HEK293 (cell line): ENCODE data around the gene KIF12.
A peak's percentile ranks its signal among the peaks of the same experiment; 100 is the strongest.

Experiments used
- CTCF ChIA-PET: fragments of 350-600 bp; formaldehyde crosslinking; extraction: SDS; loops from one replicate; lab custom pipeline; 2021; ENCODE audit warnings: antibody characterized with exemption; lab: Yijun Ruan, JAX
- POLR2A ChIA-PET: fragments of 300-600 bp; formaldehyde crosslinking; extraction: SDS; loops from one replicate; lab custom pipeline; 2020; ENCODE audit warnings: antibody characterized with exemption, inconsistent platforms; lab: Yijun Ruan, JAX
- H3K27ac ChIP-seq: fragments of 200-500 bp; sonication (Bioruptor generic); 2 replicates; pipeline ENCODE4 v1.5.1; 2014; ENCODE audit warnings: low read depth, low read length, control low read depth, inconsistent platforms; ENCODE audit errors: extremely low read depth
- H3K36me3 ChIP-seq, 2 experiments: fragments of 200-500 bp in 1 of 2; sonication (Bioruptor generic) in 1 of 2; 1 replicate in 1 of 2; 2 replicates in 1 of 2; pipeline ENCODE4 v1.5.1; 2014 to 2017; ENCODE audit warnings: inconsistent platforms in 2 of 2, low read length in 2 of 2; ENCODE audit not compliant: control insufficient read depth in 2 of 2, insufficient read depth in 1 of 2
- H3K4me1 ChIP-seq: fragments of 200-500 bp; sonication (Bioruptor generic); 2 replicates; pipeline ENCODE4 v1.5.1; 2014; ENCODE audit warnings: mild to moderate bottlenecking, low read length, inconsistent platforms; ENCODE audit not compliant: control insufficient read depth, insufficient read depth
- H3K4me3 ChIP-seq: 2 replicates; pipeline ENCODE4 v1.5.1; 2011; ENCODE audit warnings: low read depth, mild to moderate bottlenecking, control low read depth, low read length, moderate library complexity
- H3K9me3 ChIP-seq: fragments of 200-500 bp; sonication (Bioruptor generic); 2 replicates; pipeline ENCODE4 v1.5.1; 2014; ENCODE audit warnings: low read depth, low read length, inconsistent platforms; ENCODE audit not compliant: control insufficient read depth, insufficient read depth
- HOXD13 ChIP-seq: sonication (generic); formaldehyde crosslinking; IDR thresholded peaks from 2 replicates; pipeline ENCODE4 v1.8.0; 2022; ENCODE audit warnings: missing genetic modification reagents, borderline replicate concordance
- KLF7 ChIP-seq: fragments of 450-650 bp; formaldehyde crosslinking; IDR thresholded peaks from 2 replicates; pipeline ENCODE4 v1.5.1; 2016; ENCODE audit warnings: missing biosample characterization, missing genetic modification characterization, borderline replicate concordance
- ZIC2 ChIP-seq: fragments of 450-650 bp; formaldehyde crosslinking; IDR thresholded peaks from 2 replicates; pipeline ENCODE4 v1.5.1; 2016; ENCODE audit warnings: missing biosample characterization, missing genetic modification characterization
- ZNF140 ChIP-seq: fragments of 450-650 bp; formaldehyde crosslinking; IDR thresholded peaks from 2 replicates; pipeline ENCODE4 v1.5.1; 2016; ENCODE audit warnings: missing biosample characterization, missing genetic modification characterization
- ZNF354C ChIP-seq: fragments of 450-650 bp; formaldehyde crosslinking; IDR thresholded peaks from 2 replicates; pipeline ENCODE4 v1.5.1; 2016; ENCODE audit warnings: missing biosample characterization, missing genetic modification characterization, low read depth, borderline replicate concordance
- ZNF391 ChIP-seq: fragments of 450-650 bp; formaldehyde crosslinking; IDR thresholded peaks from 2 replicates; pipeline ENCODE4 v1.5.1; 2016; ENCODE audit warnings: low read depth, missing biosample characterization, missing genetic modification characterization, borderline replicate concordance
- ZNF404 ChIP-seq: fragments of 450-650 bp; formaldehyde crosslinking; IDR thresholded peaks from 2 replicates; pipeline ENCODE4 v1.5.1; 2017; ENCODE audit warnings: missing biosample characterization, missing genetic modification characterization
- ZNF530 ChIP-seq: fragments of 450-650 bp; formaldehyde crosslinking; IDR thresholded peaks from 2 replicates; pipeline ENCODE4 v1.5.1; 2016; ENCODE audit warnings: low read depth, missing biosample characterization, missing genetic modification characterization
- ZNF776 ChIP-seq: fragments of 450-650 bp; formaldehyde crosslinking; IDR thresholded peaks from 2 replicates; pipeline ENCODE4 v1.5.0; 2017; ENCODE audit warnings: missing biosample characterization, missing genetic modification characterization, borderline replicate concordance
- ZSCAN16 ChIP-seq: fragments of 450-650 bp; formaldehyde crosslinking; IDR thresholded peaks from 2 replicates; pipeline ENCODE4 v1.5.1; 2016; ENCODE audit warnings: missing biosample characterization, missing genetic modification characterization
- TF ChIP-seq, protein P1 (sequence below): fragments of 450-650 bp; formaldehyde crosslinking; IDR thresholded peaks from 2 replicates; pipeline ENCODE4 v1.5.1; 2016; ENCODE audit warnings: missing biosample characterization, missing genetic modification characterization
- TF ChIP-seq, protein P2 (sequence below): fragments of 450-650 bp; formaldehyde crosslinking; IDR thresholded peaks from 2 replicates; pipeline ENCODE4 v1.5.1; 2017; ENCODE audit warnings: missing biosample characterization, mild to moderate bottlenecking, missing genetic modification characterization, moderate library complexity
- TF ChIP-seq, protein P3 (sequence below): fragments of 450-650 bp; formaldehyde crosslinking; IDR thresholded peaks from 2 replicates; pipeline ENCODE4 v1.5.1; 2017; ENCODE audit warnings: missing biosample characterization, missing genetic modification characterization
- TF ChIP-seq, protein P4 (sequence below): fragments of 450-650 bp; formaldehyde crosslinking; IDR thresholded peaks from 2 replicates; pipeline ENCODE4 v1.5.1; 2016; ENCODE audit warnings: missing biosample characterization, missing genetic modification characterization

KIF12 gene

DNA sequence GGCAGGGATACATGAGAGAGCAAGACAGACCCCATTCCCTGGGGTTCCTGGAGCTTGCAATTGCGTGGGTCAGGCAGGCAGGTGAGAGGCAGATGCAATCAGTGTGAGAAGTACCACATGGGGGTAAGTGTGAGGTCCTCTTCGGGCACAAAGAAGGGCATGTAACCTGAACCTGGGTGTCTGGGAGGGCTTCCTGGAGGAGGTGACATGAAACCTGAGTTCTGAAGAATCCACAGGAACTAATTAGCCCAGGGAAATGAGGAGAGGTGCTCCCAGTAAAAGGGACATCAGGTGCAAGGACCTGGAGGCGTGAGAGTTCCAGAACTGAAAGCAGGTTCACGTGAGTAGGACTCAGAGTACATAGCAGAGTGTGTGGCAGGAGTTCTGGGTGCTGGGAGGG, 23.5 kb downstream of the KIF12 start:
- H3K4me3 ChIP-seq = no peak overlapping the region
- no peaks in the 10 kb centered on the region for H3K36me3 ChIP-seq
- POLR2A ChIA-PET = no interaction called here
- no peak overlapping the region for H3K27ac ChIP-seq
- no peaks in the 10 kb centered on the region for H3K9me3 ChIP-seq
- TF ChIP-seq HOXD13 (CRISPR knock-in tag) (no peak), ZSCAN16 (no peak)
- TF ChIP-seq, protein P1, sequence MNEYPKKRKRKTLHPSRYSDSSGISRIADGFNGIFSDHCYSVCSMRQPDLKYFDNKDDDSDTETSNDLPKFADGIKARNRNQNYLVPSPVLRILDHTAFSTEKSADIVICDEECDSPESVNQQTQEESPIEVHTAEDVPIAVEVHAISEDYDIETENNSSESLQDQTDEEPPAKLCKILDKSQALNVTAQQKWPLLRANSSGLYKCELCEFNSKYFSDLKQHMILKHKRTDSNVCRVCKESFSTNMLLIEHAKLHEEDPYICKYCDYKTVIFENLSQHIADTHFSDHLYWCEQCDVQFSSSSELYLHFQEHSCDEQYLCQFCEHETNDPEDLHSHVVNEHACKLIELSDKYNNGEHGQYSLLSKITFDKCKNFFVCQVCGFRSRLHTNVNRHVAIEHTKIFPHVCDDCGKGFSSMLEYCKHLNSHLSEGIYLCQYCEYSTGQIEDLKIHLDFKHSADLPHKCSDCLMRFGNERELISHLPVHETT (tag by site-specific recombination) = no peak
- TF ChIP-seq, all 188 proteins: peak for 0
- H3K4me1 ChIP-seq = no peaks in the 10 kb centered on the region
- CTCF ChIA-PET = interaction anchor here (0.5 to 0.6 kb wide), 4 partner anchors 28 to 229 kb away, joined by 3 to 5 read pairs (median 3); no protein-coding TSS in a partner anchor

DNA sequence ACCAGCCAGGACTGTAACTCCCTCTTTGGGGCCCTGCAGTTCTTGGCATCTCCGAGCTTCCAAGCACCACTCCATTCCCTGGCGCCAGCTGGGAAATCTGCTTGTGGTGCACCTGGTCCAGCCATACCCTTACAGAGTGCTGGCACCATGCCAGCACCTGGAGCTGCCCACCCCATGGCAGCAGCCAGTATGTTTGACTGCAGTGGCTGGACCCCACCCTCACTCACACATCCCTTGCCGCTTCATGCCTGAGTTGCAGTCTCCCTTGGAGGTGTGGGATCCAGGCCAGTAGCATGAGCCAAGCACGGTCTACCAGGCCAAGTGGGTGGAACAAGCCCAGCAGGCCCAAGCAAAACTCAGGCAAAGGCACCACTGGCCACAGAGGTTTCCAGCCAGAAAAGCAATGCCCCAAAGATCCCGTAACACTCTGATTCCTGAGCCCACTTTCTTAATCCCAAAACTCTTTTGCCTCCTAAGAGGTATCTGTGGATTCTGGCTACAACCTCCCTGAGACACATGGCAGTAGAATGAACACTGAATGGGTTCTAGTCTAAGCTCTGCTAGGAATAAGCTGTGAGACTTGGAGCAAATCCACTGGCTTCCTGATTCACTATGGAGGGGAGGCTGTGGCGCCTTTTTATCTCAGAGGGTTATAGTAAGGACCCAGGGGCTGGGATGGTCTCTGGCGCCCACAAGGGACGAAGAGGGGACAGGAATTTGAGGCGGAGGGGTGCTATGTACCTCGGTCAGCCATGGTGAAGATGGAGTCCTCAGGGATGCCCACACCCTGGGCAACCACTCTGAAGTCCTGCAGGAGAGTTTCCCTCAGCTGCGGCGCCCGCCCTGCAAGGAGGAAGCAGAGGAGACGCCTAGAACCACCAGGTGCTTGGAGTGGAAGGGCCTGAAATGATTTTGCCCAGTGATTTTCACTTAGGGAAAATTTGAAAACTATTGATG, 26.6 kb downstream of the KIF12 start:
- no peak for TF ChIP-seq ZNF354C (tag by site-specific recombination)
- peak; percentile 27; the same call in 1 of the 2 replicates for TF ChIP-seq ZIC2
- no peak overlapping the region for H3K27ac ChIP-seq
- H3K9me3 ChIP-seq = no peaks in the 10 kb centered on the region
- H3K36me3 ChIP-seq = no peaks in the 10 kb centered on the region
- no peak overlapping the region for H3K4me3 ChIP-seq
- H3K4me1 ChIP-seq = no peaks in the 10 kb centered on the region
- ChIA-PET POLR2A (no interaction called here), CTCF (interaction anchor here (0.6 to 3.4 kb wide), 5 partner anchors 10 to 616 kb away, joined by 3 to 23 read pairs (median 3); no protein-coding TSS in a partner anchor)

DNA sequence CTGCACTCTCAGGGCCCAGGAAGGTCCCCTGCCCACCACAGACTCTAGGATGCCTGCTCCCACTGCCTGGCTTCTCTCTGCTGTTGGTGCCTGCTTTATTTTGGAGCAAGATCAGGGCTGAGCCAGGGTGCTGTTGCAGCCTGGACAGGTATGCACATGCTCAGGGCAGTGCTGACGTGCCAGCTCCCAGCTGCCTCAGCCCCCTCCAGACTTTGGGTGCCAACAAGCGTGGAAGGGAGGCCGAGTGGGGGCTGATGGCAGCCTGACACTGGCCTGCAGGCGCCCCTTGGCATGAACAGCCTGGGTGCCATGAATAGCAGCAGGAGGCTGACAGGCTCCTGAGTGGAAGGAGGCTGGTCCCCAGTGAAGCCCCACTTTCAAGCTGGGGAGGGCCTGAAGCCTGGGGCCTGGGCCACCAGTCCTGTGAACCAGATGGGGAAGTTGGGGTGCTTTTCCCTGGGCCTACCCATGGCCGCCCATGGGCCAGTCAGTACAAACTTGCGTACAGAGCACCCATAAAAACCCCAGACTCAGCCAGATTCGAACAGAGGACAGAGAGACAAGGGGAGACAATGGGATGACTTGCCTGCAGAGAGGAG, 27.8 kb downstream of the KIF12 start:
- TF ChIP-seq KLF7 (no peak), ZNF776 (no peak)
- TF ChIP-seq, protein P2, sequence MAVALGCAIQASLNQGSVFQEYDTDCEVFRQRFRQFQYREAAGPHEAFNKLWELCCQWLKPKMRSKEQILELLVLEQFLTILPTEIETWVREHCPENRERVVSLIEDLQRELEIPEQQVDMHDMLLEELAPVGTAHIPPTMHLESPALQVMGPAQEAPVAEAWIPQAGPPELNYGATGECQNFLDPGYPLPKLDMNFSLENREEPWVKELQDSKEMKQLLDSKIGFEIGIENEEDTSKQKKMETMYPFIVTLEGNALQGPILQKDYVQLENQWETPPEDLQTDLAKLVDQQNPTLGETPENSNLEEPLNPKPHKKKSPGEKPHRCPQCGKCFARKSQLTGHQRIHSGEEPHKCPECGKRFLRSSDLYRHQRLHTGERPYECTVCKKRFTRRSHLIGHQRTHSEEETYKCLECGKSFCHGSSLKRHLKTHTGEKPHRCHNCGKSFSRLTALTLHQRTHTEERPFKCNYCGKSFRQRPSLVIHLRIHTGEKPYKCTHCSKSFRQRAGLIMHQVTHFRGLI (tag by site-specific recombination) = no peak
- Histone ChIP-seq H3K4me3 (no peak overlapping the region), H3K9me3 (no peaks in the 10 kb centered on the region), H3K4me1 (no peaks in the 10 kb centered on the region), H3K36me3 (no peaks in the 10 kb centered on the region), H3K27ac (no peak overlapping the region)
- ChIA-PET POLR2A (no interaction called here), CTCF (interaction anchor here (2.2 to 3.4 kb wide), 2 partner anchors 11 to 220 kb away, joined by 7 to 23 read pairs; no protein-coding TSS in a partner anchor)

DNA sequence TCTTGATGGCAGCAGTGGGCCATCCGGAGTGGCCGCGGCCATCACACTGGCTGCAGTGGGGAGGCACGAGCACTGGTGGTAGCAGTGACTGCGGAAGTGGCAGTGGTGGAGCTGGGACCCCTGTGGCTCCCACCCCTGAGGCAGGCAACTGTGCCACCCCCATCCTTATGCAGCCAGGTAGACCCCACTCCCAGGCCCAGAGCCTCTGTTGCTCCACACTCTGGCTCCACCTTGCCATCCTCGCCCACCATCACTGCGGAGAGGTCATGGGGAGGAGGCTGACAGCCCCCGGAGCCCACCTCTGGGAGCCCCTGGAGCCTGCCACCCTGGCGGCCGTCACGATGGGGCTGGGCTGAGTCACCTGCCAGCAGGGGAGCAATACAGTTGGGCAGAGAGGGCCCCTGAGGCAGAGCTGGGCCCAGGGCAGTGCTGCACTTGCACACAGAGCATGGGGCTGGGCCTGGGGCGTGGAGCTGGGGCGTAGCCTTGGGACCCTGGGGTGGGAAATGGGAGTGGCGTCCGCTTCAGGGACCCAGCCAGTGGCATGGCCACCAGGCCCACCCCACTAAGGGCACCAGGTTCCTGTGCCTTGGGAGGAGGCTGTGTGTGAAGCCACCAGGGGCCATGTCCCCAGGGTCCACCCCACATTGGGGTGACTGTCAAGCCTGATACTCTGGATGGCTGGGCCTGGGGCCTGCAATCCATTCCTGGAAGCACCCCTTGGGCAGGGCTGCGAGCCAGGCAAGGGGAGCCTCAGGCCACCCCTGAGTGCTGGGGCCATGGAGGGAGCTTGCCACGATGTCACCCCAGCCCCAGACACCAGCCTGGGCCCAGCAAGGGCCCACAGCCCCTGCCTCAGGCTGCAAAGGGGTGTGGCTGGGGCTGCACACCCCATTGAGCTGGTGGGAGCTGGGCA, 28.6 kb downstream of the KIF12 start:
- no peak overlapping the region for H3K27ac ChIP-seq
- no peaks in the 10 kb centered on the region for H3K36me3 ChIP-seq
- H3K4me3 ChIP-seq = no peak overlapping the region
- POLR2A ChIA-PET = no interaction called here
- H3K4me1 ChIP-seq = no peaks in the 10 kb centered on the region
- CTCF ChIA-PET = interaction anchor here (0.7 to 3.4 kb wide), 4 partner anchors 12 to 264 kb away, joined by 3 to 23 read pairs (median 5); no protein-coding TSS in a partner anchor
- H3K9me3 ChIP-seq = no peaks in the 10 kb centered on the region
- TF ChIP-seq, protein P3, sequence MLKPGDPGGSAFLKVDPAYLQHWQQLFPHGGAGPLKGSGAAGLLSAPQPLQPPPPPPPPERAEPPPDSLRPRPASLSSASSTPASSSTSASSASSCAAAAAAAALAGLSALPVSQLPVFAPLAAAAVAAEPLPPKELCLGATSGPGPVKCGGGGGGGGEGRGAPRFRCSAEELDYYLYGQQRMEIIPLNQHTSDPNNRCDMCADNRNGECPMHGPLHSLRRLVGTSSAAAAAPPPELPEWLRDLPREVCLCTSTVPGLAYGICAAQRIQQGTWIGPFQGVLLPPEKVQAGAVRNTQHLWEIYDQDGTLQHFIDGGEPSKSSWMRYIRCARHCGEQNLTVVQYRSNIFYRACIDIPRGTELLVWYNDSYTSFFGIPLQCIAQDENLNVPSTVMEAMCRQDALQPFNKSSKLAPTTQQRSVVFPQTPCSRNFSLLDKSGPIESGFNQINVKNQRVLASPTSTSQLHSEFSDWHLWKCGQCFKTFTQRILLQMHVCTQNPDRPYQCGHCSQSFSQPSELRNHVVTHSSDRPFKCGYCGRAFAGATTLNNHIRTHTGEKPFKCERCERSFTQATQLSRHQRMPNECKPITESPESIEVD (tag by site-specific recombination) = no peak
- TF ChIP-seq, protein P4, sequence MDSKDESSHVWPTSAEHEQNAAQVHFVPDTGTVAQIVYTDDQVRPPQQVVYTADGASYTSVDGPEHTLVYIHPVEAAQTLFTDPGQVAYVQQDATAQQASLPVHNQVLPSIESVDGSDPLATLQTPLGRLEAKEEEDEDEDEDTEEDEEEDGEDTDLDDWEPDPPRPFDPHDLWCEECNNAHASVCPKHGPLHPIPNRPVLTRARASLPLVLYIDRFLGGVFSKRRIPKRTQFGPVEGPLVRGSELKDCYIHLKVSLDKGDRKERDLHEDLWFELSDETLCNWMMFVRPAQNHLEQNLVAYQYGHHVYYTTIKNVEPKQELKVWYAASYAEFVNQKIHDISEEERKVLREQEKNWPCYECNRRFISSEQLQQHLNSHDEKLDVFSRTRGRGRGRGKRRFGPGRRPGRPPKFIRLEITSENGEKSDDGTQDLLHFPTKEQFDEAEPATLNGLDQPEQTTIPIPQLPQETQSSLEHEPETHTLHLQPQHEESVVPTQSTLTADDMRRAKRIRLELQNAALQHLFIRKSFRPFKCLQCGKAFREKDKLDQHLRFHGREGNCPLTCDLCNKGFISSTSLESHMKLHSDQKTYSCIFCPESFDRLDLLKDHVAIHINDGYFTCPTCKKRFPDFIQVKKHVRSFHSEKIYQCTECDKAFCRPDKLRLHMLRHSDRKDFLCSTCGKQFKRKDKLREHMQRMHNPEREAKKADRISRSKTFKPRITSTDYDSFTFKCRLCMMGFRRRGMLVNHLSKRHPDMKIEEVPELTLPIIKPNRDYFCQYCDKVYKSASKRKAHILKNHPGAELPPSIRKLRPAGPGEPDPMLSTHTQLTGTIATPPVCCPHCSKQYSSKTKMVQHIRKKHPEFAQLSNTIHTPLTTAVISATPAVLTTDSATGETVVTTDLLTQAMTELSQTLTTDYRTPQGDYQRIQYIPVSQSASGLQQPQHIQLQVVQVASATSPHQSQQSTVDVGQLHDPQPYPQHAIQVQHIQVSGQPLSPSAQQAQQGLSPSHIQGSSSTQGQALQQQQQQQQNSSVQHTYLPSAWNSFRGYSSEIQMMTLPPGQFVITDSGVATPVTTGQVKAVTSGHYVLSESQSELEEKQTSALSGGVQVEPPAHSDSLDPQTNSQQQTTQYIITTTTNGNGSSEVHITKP (tag by site-specific recombination) = no peak
- TF ChIP-seq ZNF140 (tag by site-specific recombination) (no peak), ZIC2 (peak; percentile 67), ZNF391 (tag by site-specific recombination) (no peak), ZNF404 (tag by site-specific recombination) (no peak), ZNF530 (tag by site-specific recombination) (no peak), ZNF354C (tag by site-specific recombination) (no peak)
